Rectal smooth muscle tissue (tissue), 1 donor: ENCODE measurements around the gene FAM83G.
"Not testable (repeated sequence)": the region's sequence is repeated elsewhere in the genome, so short reads cannot be mapped to it uniquely, and the experiment has no call there.

Experiments
- H3K27ac ChIP-seq: one replicate; pipeline ENCODE4 v1.7.0; 2013; ENCODE audit warnings: low read depth, low read length, inconsistent platforms
- H3K27me3 ChIP-seq: one replicate; pipeline ENCODE4 v1.7.0; 2013; ENCODE audit warnings: low read length; ENCODE audit not compliant: control insufficient read depth, insufficient read depth
- H3K36me3 ChIP-seq: one replicate; pipeline ENCODE4 v1.7.0; 2013; ENCODE audit warnings: low read length; ENCODE audit not compliant: control insufficient read depth, insufficient read depth
- H3K4me1 ChIP-seq: one replicate; pipeline ENCODE4 v1.7.0; 2013; ENCODE audit warnings: low read length; ENCODE audit not compliant: control insufficient read depth, insufficient read depth
- H3K4me3 ChIP-seq: one replicate; pipeline ENCODE4 v1.7.0; 2013; ENCODE audit warnings: low read length
- H3K9ac ChIP-seq: one replicate; pipeline ENCODE4 v1.7.0; 2013; ENCODE audit warnings: low read length

The FAM83G gene

GRCh38 chr17:19021011-19021621, 16.6 kb upstream of the FAM83G start:
- H3K36me3 ChIP-seq, H3K27me3 ChIP-seq, H3K9ac ChIP-seq, H3K27ac ChIP-seq, H3K4me1 ChIP-seq, H3K4me3 ChIP-seq: not testable (repeated sequence)

- no peak overlapping the region for H3K27ac ChIP-seq
- no peaks in the 10 kb centered on the region for H3K36me3 ChIP-seq
- H3K27me3 ChIP-seq, result no peaks in the 10 kb centered on the region
- no peak overlapping the region for H3K9ac ChIP-seq
- H3K4me3 ChIP-seq, result no peak overlapping the region
- no peaks in the 10 kb centered on the region for H3K4me1 ChIP-seq
Measured at GRCh38 chr17:19020016-19020415, 15.5 kb upstream of the FAM83G start.

GRCh38 chr17:19019041-19019941, 14.7 kb upstream of the FAM83G start:
- no peaks in the 10 kb centered on the region for H3K27me3 ChIP-seq
- H3K36me3 ChIP-seq, result no peaks in the 10 kb centered on the region
- no peak overlapping the region for H3K27ac ChIP-seq
- no peak overlapping the region for H3K9ac ChIP-seq
- no peaks in the 10 kb centered on the region for H3K4me1 ChIP-seq
- no peak overlapping the region for H3K4me3 ChIP-seq

- H3K27me3 ChIP-seq, result no peaks in the 10 kb centered on the region
- H3K36me3 ChIP-seq, result no peaks in the 10 kb centered on the region
- no peak overlapping the region for H3K27ac ChIP-seq
- no peak overlapping the region for H3K9ac ChIP-seq
- H3K4me3 ChIP-seq, result no peak overlapping the region
- H3K4me1 ChIP-seq, result no peaks in the 10 kb centered on the region
Measured at GRCh38 chr17:19018600-19018950, 14.0 kb upstream of the FAM83G start.

- Histone ChIP-seq H3K36me3 (no peaks in the 10 kb centered on the region), H3K27ac (no peak overlapping the region), H3K9ac (no peak overlapping the region), H3K4me3 (no peak overlapping the region), H3K4me1 (no peaks in the 10 kb centered on the region), H3K27me3 (no peaks in the 10 kb centered on the region)
Measured at GRCh38 chr17:19017804-19018599, 13.4 kb upstream of the FAM83G start.

- H3K4me1 ChIP-seq, result no peaks in the 10 kb centered on the region
- H3K9ac ChIP-seq, result no peak overlapping the region
- H3K27ac ChIP-seq, result no peak overlapping the region
Measured at GRCh38 chr17:19017401-19017800, 12.8 kb upstream of the FAM83G start.

GRCh38 chr17:19016881-19017280, 12.3 kb upstream of the FAM83G start:
- Histone ChIP-seq H3K27me3 (no peaks in the 10 kb centered on the region), H3K4me1 (no peaks in the 10 kb centered on the region), H3K4me3 (no peak overlapping the region), H3K9ac (no peak overlapping the region), H3K27ac (no peak overlapping the region), H3K36me3 (no peaks in the 10 kb centered on the region)

More at GRCh38 chr17:19017401-19017800, 12.8 kb upstream of the FAM83G start:
- H3K36me3 ChIP-seq, result no peaks in the 10 kb centered on the region
- no peak overlapping the region for H3K4me3 ChIP-seq
- no peaks in the 10 kb centered on the region for H3K27me3 ChIP-seq

- H3K4me1 ChIP-seq, result no peaks in the 10 kb centered on the region
- no peak overlapping the region for H3K4me3 ChIP-seq
- H3K9ac ChIP-seq, result no peak overlapping the region
- H3K36me3 ChIP-seq, result no peaks in the 10 kb centered on the region
- H3K27ac ChIP-seq, result no peak overlapping the region
- no peaks in the 10 kb centered on the region for H3K27me3 ChIP-seq
Measured at GRCh38 chr17:19016297-19016696, 11.7 kb upstream of the FAM83G start.

- Histone ChIP-seq H3K4me1 (no peaks in the 10 kb centered on the region), H3K4me3 (no peak overlapping the region), H3K27me3 (no peaks in the 10 kb centered on the region), H3K9ac (no peak overlapping the region), H3K27ac (no peak overlapping the region), H3K36me3 (no peaks in the 10 kb centered on the region)
Measured at GRCh38 chr17:19015428-19015827, 10.9 kb upstream of the FAM83G start.

GRCh38 chr17:19014628-19015215, 10.2 kb upstream of the FAM83G start:
- no peaks in the 10 kb centered on the region for H3K4me1 ChIP-seq
- H3K27me3 ChIP-seq, result no peaks in the 10 kb centered on the region
- no peak overlapping the region for H3K4me3 ChIP-seq
- H3K36me3 ChIP-seq, result no peaks in the 10 kb centered on the region
- H3K9ac ChIP-seq, result no peak overlapping the region
- H3K27ac ChIP-seq, result no peak overlapping the region

- Histone ChIP-seq H3K9ac (no peak overlapping the region), H3K4me3 (no peak overlapping the region), H3K36me3 (no peaks in the 10 kb centered on the region), H3K27ac (no peak overlapping the region), H3K27me3 (no peaks in the 10 kb centered on the region), H3K4me1 (no peaks in the 10 kb centered on the region)
Measured at GRCh38 chr17:19013806-19014627, 9.5 kb upstream of the FAM83G start.
